ENCODE results near the gene SLFNL1.
A peak's percentile ranks its signal among the peaks of the same experiment; 100 is the strongest.

The SLFNL1 gene

DNA sequence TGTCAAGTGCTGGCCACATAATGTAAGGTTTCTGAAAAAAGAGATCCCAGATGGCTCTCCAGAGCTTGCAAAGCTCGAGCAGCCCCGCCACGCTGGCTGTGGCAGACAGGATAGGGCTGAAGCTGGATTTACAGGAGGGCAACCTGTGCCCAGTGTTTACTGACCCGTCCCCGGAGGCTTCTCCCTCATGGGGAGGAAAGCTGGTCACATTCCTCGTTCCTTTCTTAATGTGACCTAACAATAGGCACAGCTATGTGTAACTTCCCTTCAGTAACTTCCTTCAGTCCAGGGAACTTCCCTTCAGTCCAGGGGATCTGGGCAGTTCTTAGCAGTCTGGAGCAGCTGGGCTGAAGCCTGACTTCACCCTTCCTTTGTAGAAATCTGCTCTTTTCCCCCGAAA, 7.7 kb downstream of the SLFNL1 start:
- Mint-ChIP-seq H3K4me1 (no peaks in the 10 kb centered on the region), H3K27me3 (ENCODE audit: low read depth, poor library complexity) (peaks cover 7% of the 10 kb centered on the region), H3K27ac (peak overlapping the region; percentile 48), H3K4me3 (no peak overlapping the region), H3K36me3 (ENCODE audit: low read depth) (peaks cover 51% of the 10 kb centered on the region), H3K9me3 (no peaks in the 10 kb centered on the region)
- TF ChIP-seq, protein P1, sequence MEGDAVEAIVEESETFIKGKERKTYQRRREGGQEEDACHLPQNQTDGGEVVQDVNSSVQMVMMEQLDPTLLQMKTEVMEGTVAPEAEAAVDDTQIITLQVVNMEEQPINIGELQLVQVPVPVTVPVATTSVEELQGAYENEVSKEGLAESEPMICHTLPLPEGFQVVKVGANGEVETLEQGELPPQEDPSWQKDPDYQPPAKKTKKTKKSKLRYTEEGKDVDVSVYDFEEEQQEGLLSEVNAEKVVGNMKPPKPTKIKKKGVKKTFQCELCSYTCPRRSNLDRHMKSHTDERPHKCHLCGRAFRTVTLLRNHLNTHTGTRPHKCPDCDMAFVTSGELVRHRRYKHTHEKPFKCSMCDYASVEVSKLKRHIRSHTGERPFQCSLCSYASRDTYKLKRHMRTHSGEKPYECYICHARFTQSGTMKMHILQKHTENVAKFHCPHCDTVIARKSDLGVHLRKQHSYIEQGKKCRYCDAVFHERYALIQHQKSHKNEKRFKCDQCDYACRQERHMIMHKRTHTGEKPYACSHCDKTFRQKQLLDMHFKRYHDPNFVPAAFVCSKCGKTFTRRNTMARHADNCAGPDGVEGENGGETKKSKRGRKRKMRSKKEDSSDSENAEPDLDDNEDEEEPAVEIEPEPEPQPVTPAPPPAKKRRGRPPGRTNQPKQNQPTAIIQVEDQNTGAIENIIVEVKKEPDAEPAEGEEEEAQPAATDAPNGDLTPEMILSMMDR (IDR thresholded peaks at IDR 0.05) = no peak
- no peak for DNase-seq

DNA sequence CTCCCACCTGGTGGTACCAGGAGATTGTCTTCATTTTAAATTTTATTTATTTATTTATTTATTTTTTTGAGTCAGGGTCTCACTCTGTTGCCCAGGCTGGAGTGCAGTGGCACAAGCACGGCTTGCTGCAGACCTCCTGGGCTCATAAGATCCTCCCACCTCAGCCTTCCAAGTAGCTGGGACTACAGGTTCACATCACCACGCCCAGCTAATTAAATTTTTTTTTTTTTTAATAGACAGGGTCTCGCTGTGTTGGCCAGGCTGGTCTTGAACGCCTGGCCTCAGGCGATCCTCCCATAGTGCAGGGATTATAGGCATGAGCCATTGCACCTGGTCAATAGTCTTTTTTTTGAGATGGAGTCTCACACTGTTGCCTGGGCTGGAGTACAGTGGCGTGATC, 8.5 kb downstream of the SLFNL1 start:
- DNase-seq = no peak
- peaks cover 7% of the 10 kb centered on the region for H3K27me3 Mint-ChIP-seq (ENCODE audit: low read depth, poor library complexity)
- H3K4me1 Mint-ChIP-seq = no peaks in the 10 kb centered on the region
- no peaks in the 10 kb centered on the region for H3K9me3 Mint-ChIP-seq
- no peak overlapping the region for H3K27ac Mint-ChIP-seq
- H3K36me3 Mint-ChIP-seq (ENCODE audit: low read depth) = peaks cover 58% of the 10 kb centered on the region
- no peak overlapping the region for H3K4me3 Mint-ChIP-seq
- TF ChIP-seq, protein P1 (IDR thresholded peaks at IDR 0.05) = no peak

DNA sequence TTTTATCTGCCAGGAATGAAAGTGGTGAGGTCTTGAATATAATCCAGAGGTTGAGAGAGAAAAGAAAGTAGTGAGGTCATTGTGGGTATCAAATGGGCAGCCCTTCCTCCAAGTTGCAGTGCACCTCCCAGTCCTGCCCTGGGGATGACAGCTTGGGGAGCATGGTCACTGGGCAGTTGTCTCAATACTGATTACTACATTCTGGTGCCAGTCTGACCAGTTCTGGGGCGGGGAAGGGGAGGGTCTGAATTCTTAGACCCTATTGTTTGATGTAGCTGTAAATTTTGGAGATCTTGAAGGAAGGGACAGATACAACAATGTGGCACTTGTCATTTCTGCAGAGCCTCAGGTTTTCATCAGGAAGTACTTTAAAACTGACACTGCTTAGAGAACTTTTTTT, 11.2 kb downstream of the SLFNL1 start:
- peak overlapping the region; percentile 11 for H3K27ac Mint-ChIP-seq
- H3K4me1 Mint-ChIP-seq = no peaks in the 10 kb centered on the region
- H3K4me3 Mint-ChIP-seq = no peak overlapping the region
- H3K27me3 Mint-ChIP-seq (ENCODE audit: low read depth, poor library complexity) = peaks cover 7% of the 10 kb centered on the region
- TF ChIP-seq, protein P1 (IDR thresholded peaks at IDR 0.05) = no peak
- H3K36me3 Mint-ChIP-seq (ENCODE audit: low read depth) = peaks cover 67% of the 10 kb centered on the region
- no peak for DNase-seq
- H3K9me3 Mint-ChIP-seq = no peaks in the 10 kb centered on the region

DNA sequence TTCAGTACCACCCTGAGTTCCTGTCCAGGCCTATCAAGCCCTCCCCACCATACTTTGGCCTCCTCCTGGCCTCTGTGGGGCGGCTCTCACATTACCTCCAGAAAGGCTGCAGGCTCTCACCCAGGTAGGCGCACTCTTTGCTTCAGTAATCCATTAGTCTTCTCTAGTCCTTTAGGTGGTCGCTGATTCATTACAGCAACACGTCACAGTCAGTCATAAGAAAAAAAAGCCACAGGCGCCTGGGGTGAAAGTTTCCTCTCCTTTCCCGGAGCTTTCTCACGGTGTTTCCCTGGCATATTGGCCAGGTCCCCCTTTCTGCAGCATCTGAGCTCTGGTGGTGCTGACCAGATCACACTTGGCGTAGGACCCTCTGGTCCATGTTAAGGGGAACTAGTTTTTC, 12.1 kb downstream of the SLFNL1 start:
- TF ChIP-seq, protein P1 (IDR thresholded peaks at IDR 0.05) = no peak
- no peak overlapping the region for H3K4me3 Mint-ChIP-seq
- H3K36me3 Mint-ChIP-seq (ENCODE audit: low read depth) = peaks cover 64% of the 10 kb centered on the region
- no peaks in the 10 kb centered on the region for H3K4me1 Mint-ChIP-seq
- H3K27me3 Mint-ChIP-seq (ENCODE audit: low read depth, poor library complexity) = peaks cover 3% of the 10 kb centered on the region
- no peaks in the 10 kb centered on the region for H3K9me3 Mint-ChIP-seq
- peak overlapping the region; percentile 96 for H3K27ac Mint-ChIP-seq
- DNase-seq = no peak

DNA sequence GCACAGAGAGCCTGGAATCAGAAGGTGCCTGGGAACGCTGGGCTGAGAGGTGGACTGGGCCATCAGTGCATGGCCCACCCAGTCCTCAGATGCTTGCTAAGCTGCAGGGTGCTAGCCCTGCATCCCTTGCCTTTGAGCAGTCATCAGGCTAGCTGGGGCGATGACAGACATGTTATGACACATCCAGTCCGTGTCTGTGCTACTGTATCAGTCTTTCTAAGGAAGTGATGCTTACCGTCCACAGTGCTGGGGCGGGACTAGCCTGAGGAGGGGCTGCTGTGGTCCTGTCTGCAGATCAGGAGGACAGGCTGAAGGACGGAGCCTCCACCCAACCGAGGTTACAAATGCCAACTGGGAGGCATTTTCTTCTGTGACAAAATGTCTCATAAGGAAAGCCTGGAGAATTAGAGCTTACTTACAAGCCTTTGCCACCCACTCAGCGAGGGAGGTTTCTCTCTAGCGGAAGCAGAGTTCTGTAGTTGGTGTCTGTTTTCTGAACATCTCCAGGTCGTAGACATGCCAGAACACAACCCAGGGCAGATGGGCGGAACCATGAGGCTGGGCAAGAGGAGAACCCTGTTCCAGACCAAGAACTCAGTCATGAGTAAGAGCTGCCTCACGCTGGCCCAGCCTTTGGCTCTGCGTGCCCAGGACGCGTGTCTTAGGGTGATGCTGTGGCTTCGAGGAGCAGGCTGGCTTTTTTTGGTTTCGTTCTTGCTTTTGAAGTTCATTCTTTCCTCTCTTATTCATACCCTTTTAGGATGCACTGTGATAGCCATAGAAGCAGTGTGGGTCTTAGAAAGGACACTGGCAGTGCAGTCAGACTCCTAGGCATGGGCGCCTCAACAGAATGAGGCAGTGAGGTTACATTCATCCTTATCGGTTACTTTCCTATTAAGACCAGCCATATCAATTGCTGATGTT, 14.3 kb downstream of the SLFNL1 start:
- H3K27me3 Mint-ChIP-seq (ENCODE audit: low read depth, poor library complexity) = no peaks in the 10 kb centered on the region
- no peak overlapping the region for H3K4me3 Mint-ChIP-seq
- TF ChIP-seq, protein P1 (IDR thresholded peaks at IDR 0.05) = no peak
- peaks cover 77% of the 10 kb centered on the region for H3K36me3 Mint-ChIP-seq (ENCODE audit: low read depth)
- H3K9me3 Mint-ChIP-seq = no peaks in the 10 kb centered on the region
- H3K4me1 Mint-ChIP-seq = no peaks in the 10 kb centered on the region
- no peak for DNase-seq
- peak overlapping the region; percentile 51 for H3K27ac Mint-ChIP-seq

DNA sequence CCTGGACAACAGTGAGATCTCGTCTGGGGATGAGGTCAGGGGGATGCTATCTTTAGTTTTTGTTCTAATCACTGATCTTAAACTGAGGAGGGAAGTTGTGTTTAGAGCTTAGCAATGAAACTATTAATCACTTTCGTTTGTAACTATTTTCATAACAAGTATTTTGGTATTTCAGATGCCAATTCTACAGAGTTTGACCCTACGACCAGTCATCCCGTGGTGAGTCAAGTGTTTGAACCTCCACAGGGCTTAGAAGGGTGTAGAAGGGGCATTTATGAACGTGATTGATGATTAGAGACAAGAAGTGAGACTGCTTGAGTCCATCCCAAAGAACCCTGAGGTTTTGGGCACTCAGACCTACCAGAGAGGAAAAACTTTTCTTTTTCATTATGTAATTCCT, 15.6 kb downstream of the SLFNL1 start:
- TF ChIP-seq, protein P1 (IDR thresholded peaks at IDR 0.05) = no peak
- H3K36me3 Mint-ChIP-seq (ENCODE audit: low read depth) = peaks cover 74% of the 10 kb centered on the region
- no peaks in the 10 kb centered on the region for H3K4me1 Mint-ChIP-seq
- H3K4me3 Mint-ChIP-seq = no peak overlapping the region
- no peak overlapping the region for H3K27ac Mint-ChIP-seq
- no peaks in the 10 kb centered on the region for H3K9me3 Mint-ChIP-seq
- no peak for DNase-seq
- no peaks in the 10 kb centered on the region for H3K27me3 Mint-ChIP-seq (ENCODE audit: low read depth, poor library complexity)

Data from nephron progenitor cell (in vitro differentiated cells).